ENCODE results near the gene PTPRA.
"Not testable (repeated sequence)": the region's sequence is repeated elsewhere in the genome, so short reads cannot be mapped to it uniquely, and the experiment has no call there.

The PTPRA gene

DNA sequence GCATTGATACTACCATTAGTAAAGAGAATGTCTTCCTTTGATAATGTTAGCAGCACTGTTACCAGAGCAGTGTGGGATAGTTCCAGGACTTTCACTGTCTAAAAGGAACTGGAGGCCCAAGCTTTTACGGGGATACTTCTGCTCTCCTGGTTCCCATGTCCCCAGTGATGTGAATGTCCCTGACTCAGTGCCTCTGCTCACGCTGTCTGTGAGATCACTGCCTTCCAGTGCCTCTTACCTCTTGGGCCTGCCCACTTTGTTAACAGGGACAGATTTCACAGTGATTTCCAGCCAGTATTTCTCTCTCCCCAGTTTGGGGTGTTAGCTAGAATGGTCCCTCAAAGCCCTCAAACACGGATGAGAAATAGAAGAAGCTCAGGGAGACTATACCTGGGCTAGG lies 14.4 kb downstream of the PTPRA start:
- Histone ChIP-seq H3K36me3 (ENCODE audit: control insufficient read depth in 2 of 2, insufficient read depth in 2 of 2, low read length in 2 of 2) (no peaks in the 10 kb centered on the region), H3K27me3 (ENCODE audit: control insufficient read depth in 2 of 2, insufficient read depth in 2 of 2, low read length in 2 of 2) (no peaks in the 10 kb centered on the region), H3K9me3 (ENCODE audit: control insufficient read depth in 2 of 2, low read length in 2 of 2) (no peaks in the 10 kb centered on the region), H3K4me1 (ENCODE audit: control insufficient read depth in 2 of 2, insufficient read depth in 2 of 2, low read length in 2 of 2) (peaks cover 7 to 13% of the 10 kb centered on the region in 2 donors), H3K4me3 (ENCODE audit: low read length in 2 of 2) (no peak overlapping the region), H3K27ac (ENCODE audit: low read depth in 2 of 2, low read length in 2 of 2) (no peak overlapping the region), H3K9ac (ENCODE audit: low read depth in 1 of 2, low read length in 2 of 2) (no peak overlapping the region)

DNA sequence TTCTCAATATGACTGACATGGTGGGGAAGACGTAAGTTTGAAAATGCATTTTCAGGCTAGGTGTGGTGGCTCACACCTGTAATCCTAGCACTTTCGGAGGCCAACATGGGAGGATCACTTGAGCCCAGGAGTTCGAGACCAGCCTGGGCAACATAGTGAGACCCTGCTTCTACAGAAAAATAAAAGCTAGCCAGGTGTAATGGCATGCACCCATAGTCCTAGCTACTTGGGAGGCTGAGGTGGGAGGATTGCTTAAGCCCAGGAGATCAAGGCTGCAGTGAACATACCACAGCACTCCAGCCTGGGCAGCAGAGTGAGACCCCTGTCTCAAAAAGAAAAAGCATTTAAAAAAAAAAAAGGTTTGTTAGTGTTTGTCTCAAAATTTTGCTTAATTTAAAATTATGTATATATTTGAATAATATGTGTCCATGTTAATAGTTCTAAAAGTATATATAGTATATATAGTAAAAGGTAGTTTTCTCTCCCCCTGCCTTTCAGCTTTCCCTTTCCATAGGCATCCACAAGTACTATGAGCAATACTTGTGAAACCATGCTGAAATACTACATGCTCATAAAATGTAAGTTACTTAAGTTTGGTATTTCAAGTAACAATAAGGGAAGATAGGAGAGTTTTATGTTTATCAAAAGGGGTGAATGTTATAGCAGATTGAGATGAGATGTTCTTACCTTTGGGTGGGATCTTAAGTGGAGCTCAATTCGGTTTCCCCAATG lies 15.1 kb downstream of the PTPRA start:
- Histone ChIP-seq H3K9ac (ENCODE audit: low read depth in 1 of 2, low read length in 2 of 2) (no peak overlapping the region), H3K4me3 (ENCODE audit: low read length in 2 of 2) (no peak overlapping the region), H3K4me1 (ENCODE audit: control insufficient read depth in 2 of 2, insufficient read depth in 2 of 2, low read length in 2 of 2) (peaks cover 9 to 13% of the 10 kb centered on the region in 2 donors), H3K36me3 (ENCODE audit: control insufficient read depth in 2 of 2, insufficient read depth in 2 of 2, low read length in 2 of 2) (no peaks in the 10 kb centered on the region), H3K27ac (ENCODE audit: low read depth in 2 of 2, low read length in 2 of 2) (no peak overlapping the region), H3K9me3 (ENCODE audit: control insufficient read depth in 2 of 2, low read length in 2 of 2) (no peaks in the 10 kb centered on the region), H3K27me3 (ENCODE audit: control insufficient read depth in 2 of 2, insufficient read depth in 2 of 2, low read length in 2 of 2) (no peaks in the 10 kb centered on the region)

DNA sequence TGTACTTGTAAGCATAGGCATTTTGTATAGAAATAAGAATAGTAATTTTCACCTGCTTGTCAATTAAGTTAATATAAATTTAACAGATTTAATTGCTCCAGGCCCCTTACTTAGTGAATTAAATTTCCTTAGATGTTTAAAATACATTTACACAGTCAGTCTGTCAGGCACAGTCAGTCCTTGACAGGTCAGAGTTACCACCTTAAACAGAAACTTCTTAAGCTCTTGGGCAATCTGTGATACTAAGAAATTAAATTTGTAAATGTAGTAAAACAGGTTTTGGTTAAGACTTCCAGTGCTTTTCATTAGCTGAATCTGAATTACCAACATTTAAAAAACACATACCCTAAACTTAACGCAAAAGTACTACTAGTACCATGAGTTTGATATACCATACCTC lies 15.9 kb downstream of the PTPRA start:
- no peaks in the 10 kb centered on the region for H3K27me3 ChIP-seq (ENCODE audit: control insufficient read depth in 2 of 2, insufficient read depth in 2 of 2, low read length in 2 of 2)
- H3K27ac ChIP-seq (ENCODE audit: low read depth in 2 of 2, low read length in 2 of 2), result no peak overlapping the region
- H3K4me3 ChIP-seq (ENCODE audit: low read length in 2 of 2), result no peak overlapping the region
- no peaks in the 10 kb centered on the region for H3K9me3 ChIP-seq (ENCODE audit: control insufficient read depth in 2 of 2, low read length in 2 of 2)
- no peaks in the 10 kb centered on the region for H3K36me3 ChIP-seq (ENCODE audit: control insufficient read depth in 2 of 2, insufficient read depth in 2 of 2, low read length in 2 of 2)
- no peak overlapping the region for H3K9ac ChIP-seq (ENCODE audit: low read depth in 1 of 2, low read length in 2 of 2)
- H3K4me1 ChIP-seq (ENCODE audit: control insufficient read depth in 2 of 2, insufficient read depth in 2 of 2, low read length in 2 of 2), result peaks cover 9 to 13% of the 10 kb centered on the region in 2 donors

- Histone ChIP-seq H3K4me1 (ENCODE audit: control insufficient read depth in 2 of 2, insufficient read depth in 2 of 2, low read length in 2 of 2) (peaks cover 9 to 13% of the 10 kb centered on the region in 2 donors), H3K36me3 (ENCODE audit: control insufficient read depth in 2 of 2, insufficient read depth in 2 of 2, low read length in 2 of 2) (no peaks in the 10 kb centered on the region), H3K27ac (ENCODE audit: low read depth in 2 of 2, low read length in 2 of 2) (no peak overlapping the region), H3K9me3 (ENCODE audit: control insufficient read depth in 2 of 2, low read length in 2 of 2) (no peaks in the 10 kb centered on the region), H3K27me3 (ENCODE audit: control insufficient read depth in 2 of 2, insufficient read depth in 2 of 2, low read length in 2 of 2) (no peaks in the 10 kb centered on the region), H3K9ac (ENCODE audit: low read depth in 1 of 2, low read length in 2 of 2) (no peak overlapping the region), H3K4me3 (ENCODE audit: low read length in 2 of 2) (no peak overlapping the region)
Measured at GRCh38 chr20:2889797-2890196, 16.5 kb downstream of the PTPRA start.

GRCh38 chr20:2890742-2891141 lies 17.5 kb downstream of the PTPRA start:
- H3K27me3 ChIP-seq (ENCODE audit: control insufficient read depth in 2 of 2, insufficient read depth in 2 of 2, low read length in 2 of 2), result no peaks in the 10 kb centered on the region
- H3K4me3 ChIP-seq (ENCODE audit: low read length in 2 of 2), result no peak overlapping the region
- peaks cover 9 to 13% of the 10 kb centered on the region in 2 donors for H3K4me1 ChIP-seq (ENCODE audit: control insufficient read depth in 2 of 2, insufficient read depth in 2 of 2, low read length in 2 of 2)
- no peaks in the 10 kb centered on the region for H3K9me3 ChIP-seq (ENCODE audit: control insufficient read depth in 2 of 2, low read length in 2 of 2)
- H3K36me3 ChIP-seq (ENCODE audit: control insufficient read depth in 2 of 2, insufficient read depth in 2 of 2, low read length in 2 of 2), result no peaks in the 10 kb centered on the region
- no peak overlapping the region for H3K27ac ChIP-seq (ENCODE audit: low read depth in 2 of 2, low read length in 2 of 2)
- no peak overlapping the region for H3K9ac ChIP-seq (ENCODE audit: low read depth in 1 of 2, low read length in 2 of 2)

DNA sequence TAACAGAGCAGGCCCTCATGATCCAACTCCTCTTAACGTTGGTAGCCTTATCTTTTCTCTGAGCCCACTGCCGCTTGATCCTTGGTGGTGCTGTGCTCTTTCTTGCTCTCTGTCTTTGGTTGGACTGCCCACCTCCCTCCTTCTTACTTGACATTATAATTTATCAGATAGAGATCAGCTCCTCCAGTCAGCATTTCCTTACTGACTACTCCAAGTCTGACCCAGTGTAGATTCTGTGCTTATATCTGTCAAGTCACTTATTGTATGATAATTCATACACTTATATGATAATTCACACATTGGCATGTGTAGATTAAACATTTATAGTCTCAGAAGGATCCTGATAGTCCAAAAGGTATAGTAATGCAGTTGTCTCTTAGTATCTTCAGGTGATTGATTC lies 18.1 kb downstream of the PTPRA start:
- H3K27ac ChIP-seq (ENCODE audit: low read depth in 2 of 2, low read length in 2 of 2), result no peak overlapping the region
- H3K9me3 ChIP-seq (ENCODE audit: control insufficient read depth in 2 of 2, low read length in 2 of 2), result no peaks in the 10 kb centered on the region
- H3K4me3 ChIP-seq (ENCODE audit: low read length in 2 of 2), result no peak overlapping the region
- no peaks in the 10 kb centered on the region for H3K36me3 ChIP-seq (ENCODE audit: control insufficient read depth in 2 of 2, insufficient read depth in 2 of 2, low read length in 2 of 2)
- no peaks in the 10 kb centered on the region for H3K27me3 ChIP-seq (ENCODE audit: control insufficient read depth in 2 of 2, insufficient read depth in 2 of 2, low read length in 2 of 2)
- H3K9ac ChIP-seq (ENCODE audit: low read depth in 1 of 2, low read length in 2 of 2), result no peak overlapping the region
- H3K4me1 ChIP-seq (ENCODE audit: control insufficient read depth in 2 of 2, insufficient read depth in 2 of 2, low read length in 2 of 2), result peaks cover 9 to 13% of the 10 kb centered on the region in 2 donors

- no peaks in the 10 kb centered on the region for H3K36me3 ChIP-seq (ENCODE audit: control insufficient read depth in 2 of 2, insufficient read depth in 2 of 2, low read length in 2 of 2)
- H3K9ac ChIP-seq (ENCODE audit: low read depth in 1 of 2, low read length in 2 of 2), result no peak overlapping the region
- H3K27me3 ChIP-seq (ENCODE audit: control insufficient read depth in 2 of 2, insufficient read depth in 2 of 2, low read length in 2 of 2), result no peaks in the 10 kb centered on the region
- H3K9me3 ChIP-seq (ENCODE audit: control insufficient read depth in 2 of 2, low read length in 2 of 2), result no peaks in the 10 kb centered on the region
- H3K27ac ChIP-seq (ENCODE audit: low read depth in 2 of 2, low read length in 2 of 2), result no peak overlapping the region
- H3K4me1 ChIP-seq (ENCODE audit: control insufficient read depth in 2 of 2, insufficient read depth in 2 of 2, low read length in 2 of 2), result peaks cover 9 to 13% of the 10 kb centered on the region in 2 donors
- H3K4me3 ChIP-seq (ENCODE audit: low read length in 2 of 2), result no peak overlapping the region
Measured at GRCh38 chr20:2892376-2892775, 19.1 kb downstream of the PTPRA start.

DNA sequence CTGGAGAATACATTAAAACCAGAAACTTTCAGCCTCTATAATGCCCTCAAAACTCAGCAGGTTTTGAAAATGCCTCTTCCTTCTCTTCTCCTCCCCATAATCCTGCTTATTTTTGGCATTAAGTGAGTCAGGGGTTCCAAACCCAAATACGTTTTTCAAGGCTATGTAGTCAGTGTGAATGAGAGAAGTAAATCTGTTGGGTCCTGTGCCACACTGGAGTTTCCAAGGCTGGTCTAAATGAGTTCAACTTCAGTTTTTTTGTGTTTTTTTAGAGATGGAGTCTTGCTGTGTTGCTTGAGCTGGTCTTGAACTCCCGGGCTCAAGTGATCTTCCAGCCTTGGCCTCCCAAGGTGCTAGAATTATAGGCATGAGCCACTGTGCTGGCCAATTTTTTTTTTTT lies 20.9 kb downstream of the PTPRA start:
- Histone ChIP-seq H3K27me3 (ENCODE audit: control insufficient read depth in 2 of 2, insufficient read depth in 2 of 2, low read length in 2 of 2) (no peaks in the 10 kb centered on the region), H3K4me3 (ENCODE audit: low read length in 2 of 2) (no peak overlapping the region), H3K4me1 (ENCODE audit: control insufficient read depth in 2 of 2, insufficient read depth in 2 of 2, low read length in 2 of 2) (peaks cover 9 to 13% of the 10 kb centered on the region in 2 donors), H3K27ac (ENCODE audit: low read depth in 2 of 2, low read length in 2 of 2) (no peak overlapping the region), H3K36me3 (ENCODE audit: control insufficient read depth in 2 of 2, insufficient read depth in 2 of 2, low read length in 2 of 2) (no peaks in the 10 kb centered on the region), H3K9me3 (ENCODE audit: control insufficient read depth in 2 of 2, low read length in 2 of 2) (no peaks in the 10 kb centered on the region), H3K9ac (ENCODE audit: low read depth in 1 of 2, low read length in 2 of 2) (no peak overlapping the region)

GRCh38 chr20:2895154-2895553 lies 21.9 kb downstream of the PTPRA start:
- not testable (repeated sequence) for H3K27me3 ChIP-seq (ENCODE audit: control insufficient read depth in 2 of 2, insufficient read depth in 2 of 2, low read length in 2 of 2); H3K27ac ChIP-seq (ENCODE audit: low read depth in 2 of 2, low read length in 2 of 2); H3K9ac ChIP-seq (ENCODE audit: low read depth in 1 of 2, low read length in 2 of 2); H3K4me3 ChIP-seq (ENCODE audit: low read length in 2 of 2); H3K36me3 ChIP-seq (ENCODE audit: control insufficient read depth in 2 of 2, insufficient read depth in 2 of 2, low read length in 2 of 2); H3K9me3 ChIP-seq (ENCODE audit: control insufficient read depth in 2 of 2, low read length in 2 of 2)
- peaks cover 9 to 13% of the 10 kb centered on the region in 2 donors for H3K4me1 ChIP-seq (ENCODE audit: control insufficient read depth in 2 of 2, insufficient read depth in 2 of 2, low read length in 2 of 2)

GRCh38 chr20:2899243-2899642 lies 26.0 kb downstream of the PTPRA start:
- no peaks in the 10 kb centered on the region for H3K4me1 ChIP-seq (ENCODE audit: control insufficient read depth in 2 of 2, insufficient read depth in 2 of 2, low read length in 2 of 2)
- no peak overlapping the region for H3K9ac ChIP-seq (ENCODE audit: low read depth in 1 of 2, low read length in 2 of 2)

More at GRCh38 chr20:2899243-2899642, 26.0 kb downstream of the PTPRA start:
- Histone ChIP-seq H3K27me3 (ENCODE audit: control insufficient read depth in 2 of 2, insufficient read depth in 2 of 2, low read length in 2 of 2) (no peaks in the 10 kb centered on the region), H3K9me3 (ENCODE audit: control insufficient read depth in 2 of 2, low read length in 2 of 2) (no peaks in the 10 kb centered on the region), H3K4me3 (ENCODE audit: low read length in 2 of 2) (no peak overlapping the region), H3K27ac (ENCODE audit: low read depth in 2 of 2, low read length in 2 of 2) (no peak overlapping the region), H3K36me3 (ENCODE audit: control insufficient read depth in 2 of 2, insufficient read depth in 2 of 2, low read length in 2 of 2) (no peaks in the 10 kb centered on the region)
